CD4-positive, alpha-beta T cell treated with Interleukin-4 for 4 hours (primary cell): ENCODE measurements around the gene HSD17B2.

ENCODE experiments used
- DNase-seq: peaks from one replicate; pipeline ENCODE4 v3.0.0-alpha.2; 2020

Gene HSD17B2

DNA sequence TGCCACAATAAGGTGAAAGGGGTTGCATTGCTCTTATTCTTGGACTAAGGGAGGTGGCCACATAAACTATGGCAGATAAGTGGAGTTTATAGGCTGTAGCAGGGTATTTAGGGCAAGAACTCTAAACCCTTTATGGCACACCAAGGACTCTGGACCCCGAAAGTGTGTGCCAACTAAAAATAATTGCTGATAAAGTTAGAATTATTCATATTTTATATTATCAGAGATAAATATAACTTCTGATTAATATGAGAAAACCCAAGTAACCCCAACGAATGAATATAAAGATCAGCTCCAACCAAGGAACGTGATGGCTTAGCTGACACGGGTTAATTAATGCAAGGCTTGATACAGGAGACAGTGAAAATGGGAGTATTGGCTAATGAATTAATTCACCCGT lies 15.0 kb upstream of the HSD17B2 start:
- DNase-seq: no peak

DNA sequence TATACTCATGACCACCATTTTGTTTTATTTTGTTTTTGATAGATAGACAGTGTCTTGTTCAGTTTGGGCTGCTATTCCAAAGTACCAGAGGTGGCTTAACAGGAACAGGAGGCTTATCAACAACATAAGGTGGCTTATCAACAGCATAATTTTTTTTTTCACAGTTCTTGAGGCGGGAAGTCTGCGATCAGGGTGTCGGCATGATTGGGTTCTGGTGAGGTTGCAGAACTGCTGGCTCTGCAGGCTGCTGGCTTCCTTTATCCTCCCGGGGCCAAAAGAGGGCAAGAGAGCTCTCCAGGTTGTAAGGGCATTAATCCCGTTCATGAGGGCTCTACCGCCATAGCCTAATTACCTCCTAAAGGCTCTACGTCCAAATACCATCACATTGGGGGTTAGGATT lies 11.8 kb upstream of the HSD17B2 start:
- DNase-seq: no peak

DNA sequence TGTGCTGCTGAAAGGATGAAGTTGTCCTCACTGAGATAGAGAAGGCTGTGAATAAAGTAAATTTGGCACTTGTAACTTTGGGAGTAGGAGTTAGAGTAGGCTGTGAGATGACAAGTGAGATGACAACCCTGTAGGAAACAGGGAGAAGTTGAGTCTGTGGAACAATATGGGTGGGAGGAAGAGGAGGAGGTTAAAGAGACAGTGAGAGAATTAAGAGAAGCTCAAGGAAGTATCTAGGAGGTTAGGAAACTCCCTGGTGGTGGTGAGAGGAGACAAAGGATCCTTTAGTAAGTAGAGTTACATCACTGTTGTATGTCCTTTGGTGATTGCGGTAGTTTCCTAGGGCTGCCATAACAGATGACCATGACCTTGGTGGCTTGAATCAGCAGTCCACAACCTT lies 10.7 kb upstream of the HSD17B2 start:
- no peak for DNase-seq

DNA sequence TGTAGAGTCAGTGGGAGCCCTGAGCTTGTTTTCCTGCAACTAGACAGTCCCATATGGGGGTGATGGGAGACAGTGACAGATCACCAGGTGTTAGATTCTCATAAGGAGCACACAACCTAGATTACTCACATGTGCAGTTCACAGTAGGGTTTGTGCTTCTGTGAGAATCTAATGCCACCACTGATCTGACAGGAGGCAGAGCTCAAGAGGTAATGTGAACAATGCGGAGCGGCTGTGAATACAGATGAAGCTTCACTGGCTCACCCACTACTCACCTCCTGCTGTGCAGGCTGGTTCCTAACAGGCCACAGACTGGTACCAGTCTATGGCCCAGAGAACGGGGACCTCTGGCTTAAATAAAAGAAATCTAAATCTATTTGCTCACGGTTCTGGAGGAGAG lies 10.2 kb upstream of the HSD17B2 start:
- no peak for DNase-seq

DNA sequence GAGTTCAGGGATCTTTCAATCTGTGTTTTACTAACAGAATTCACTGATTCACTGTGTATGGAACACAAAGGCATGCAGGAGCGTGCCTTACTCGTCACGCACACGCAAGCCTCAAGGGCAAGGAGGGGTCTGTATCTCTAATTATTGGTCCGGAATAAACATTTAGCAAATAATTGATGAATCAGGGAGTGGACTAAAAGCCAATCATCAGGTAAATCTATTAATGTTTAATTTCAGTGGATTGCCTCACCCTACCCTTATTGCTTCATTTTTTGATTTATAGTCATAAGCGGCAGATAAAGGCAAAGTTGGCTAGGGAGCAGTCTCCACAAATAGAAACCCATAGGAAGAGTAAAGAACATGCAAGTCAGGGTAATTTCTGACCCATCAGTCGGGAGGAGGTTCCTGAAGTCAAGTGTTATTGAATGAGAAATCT lies 7.4 kb upstream of the HSD17B2 start:
- no peak for DNase-seq

DNA sequence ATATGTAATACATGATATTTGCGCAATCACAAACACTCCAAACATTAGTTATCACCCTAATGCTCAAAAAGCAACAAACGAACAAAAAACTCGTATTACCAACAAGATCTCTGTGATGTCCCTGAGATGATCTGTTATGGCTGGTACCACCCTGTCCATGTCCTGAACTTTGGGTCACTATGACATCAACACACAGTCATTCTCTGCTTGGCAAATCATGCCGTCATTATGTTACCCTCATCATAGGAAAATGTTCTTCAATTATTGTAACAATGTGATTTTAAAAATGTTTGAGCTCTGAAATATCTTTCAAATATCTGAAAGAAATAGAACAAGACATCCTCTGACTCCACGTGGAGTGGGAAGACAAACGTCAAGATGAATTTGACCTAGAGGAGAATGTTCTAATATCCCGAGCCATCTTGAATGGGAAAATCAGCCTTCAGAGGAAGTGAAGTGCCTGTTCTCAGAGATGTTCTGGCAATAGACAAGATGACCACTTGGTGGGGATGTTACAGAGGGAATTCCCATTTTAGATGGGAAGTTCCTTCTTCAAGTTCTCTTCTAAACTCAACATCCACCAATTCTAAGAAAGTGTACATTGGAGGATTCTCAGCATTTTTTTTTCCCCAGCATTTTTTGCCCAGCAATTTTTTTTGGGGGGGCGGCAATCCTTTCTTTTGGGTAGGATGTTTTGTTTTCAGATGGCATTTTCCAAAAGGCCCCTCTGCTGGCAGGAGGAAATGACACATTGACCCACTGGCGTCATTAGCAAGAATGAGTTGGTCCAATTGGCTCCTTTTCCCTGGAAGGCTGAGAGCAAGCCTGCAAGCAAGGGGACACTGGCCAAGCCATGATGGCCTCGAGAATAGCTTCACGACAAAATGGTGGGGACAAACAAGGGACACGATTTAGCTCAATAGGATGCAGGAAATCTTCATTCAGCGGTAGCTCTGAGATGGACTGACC lies 3.7 kb upstream of the HSD17B2 start:
- DNase-seq: no peak

DNA sequence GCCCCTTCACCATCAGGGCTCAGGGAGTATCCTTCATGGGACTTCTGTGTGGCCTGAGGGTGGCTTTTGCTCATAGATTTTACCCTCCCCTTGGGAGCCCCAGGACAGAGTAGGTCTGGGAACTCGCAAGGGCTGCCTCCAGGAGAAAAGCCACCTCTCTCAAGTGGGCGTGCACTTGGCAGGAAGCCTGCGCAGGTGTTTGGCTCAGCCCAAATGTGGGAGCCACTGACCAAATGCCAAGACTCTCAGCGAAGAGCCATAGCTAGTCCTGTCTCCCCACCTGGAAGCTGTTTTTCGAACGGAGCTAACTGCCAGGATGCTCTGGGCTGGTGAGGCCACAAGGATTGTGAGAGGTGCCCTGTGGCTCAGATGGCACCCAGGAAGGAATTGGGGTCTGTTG lies 2.0 kb upstream of the HSD17B2 start:
- DNase-seq: no peak

DNA sequence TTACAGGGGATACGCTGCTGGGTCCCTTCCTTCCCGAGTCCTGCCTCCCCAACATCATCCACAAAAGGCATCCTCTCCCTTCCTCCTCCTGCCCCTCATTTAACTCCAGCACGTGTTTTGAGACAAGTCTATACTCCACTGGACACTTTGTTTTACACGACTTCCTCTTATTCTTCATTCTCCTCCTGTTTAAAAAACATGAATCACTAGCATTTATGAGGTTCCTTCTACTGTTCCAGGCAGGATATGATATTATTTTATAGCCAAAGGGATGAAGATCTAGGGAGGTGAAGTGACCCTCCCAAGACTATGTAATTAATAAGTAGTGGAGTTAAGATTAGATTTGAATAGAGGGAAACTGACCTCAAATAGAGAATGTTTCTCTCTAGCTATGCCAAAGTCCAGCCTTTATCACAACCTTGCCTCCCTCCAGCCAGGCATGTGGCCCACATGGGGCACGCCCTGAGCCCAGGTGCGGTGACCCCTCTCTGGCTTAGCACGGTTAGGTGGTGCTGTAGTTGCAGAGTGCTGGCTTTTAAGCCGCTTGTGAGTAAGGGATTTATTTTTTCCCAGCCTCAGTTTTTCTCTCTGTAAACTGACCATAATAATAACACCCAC lies 1.3 kb upstream of the HSD17B2 start:
- no peak for DNase-seq

DNA sequence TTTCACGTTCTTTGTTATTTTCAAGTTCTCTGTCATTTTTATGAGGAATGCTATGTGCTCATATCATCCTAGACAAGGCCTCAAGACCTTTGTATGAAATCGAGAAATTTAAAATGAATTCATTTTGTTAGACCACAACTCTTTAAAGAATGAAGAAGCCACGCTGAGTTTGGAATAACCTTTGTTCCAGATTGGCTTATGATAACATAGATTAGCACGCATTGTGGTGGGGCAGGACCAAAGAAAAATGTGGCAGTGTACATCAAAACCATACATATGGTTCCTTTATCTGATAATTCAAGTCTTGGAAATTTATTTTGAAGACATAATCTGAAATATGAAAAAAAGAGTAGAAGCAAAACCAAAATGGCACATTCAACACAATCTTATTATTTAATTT lies 2.2 kb downstream of the HSD17B2 start:
- DNase-seq: no peak

DNA sequence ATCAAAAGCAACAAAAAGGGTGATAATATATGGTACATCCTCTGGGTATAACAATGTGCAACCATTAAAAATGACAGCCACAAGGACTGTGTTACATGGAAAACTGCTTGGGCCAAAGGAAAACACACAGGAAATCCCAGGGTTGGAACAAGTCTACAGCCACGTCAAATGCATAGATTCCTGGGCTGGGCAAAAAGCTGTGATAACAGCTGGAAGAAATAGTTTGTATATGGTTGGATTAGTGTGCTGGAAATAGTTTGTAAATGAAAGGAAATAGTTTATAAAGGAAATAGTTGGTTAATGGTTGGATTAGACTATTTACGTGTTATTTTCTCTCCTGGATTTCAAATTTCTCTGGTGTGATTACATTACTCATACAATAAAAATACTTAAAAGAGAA lies 2.6 kb downstream of the HSD17B2 start:
- no peak for DNase-seq

DNA sequence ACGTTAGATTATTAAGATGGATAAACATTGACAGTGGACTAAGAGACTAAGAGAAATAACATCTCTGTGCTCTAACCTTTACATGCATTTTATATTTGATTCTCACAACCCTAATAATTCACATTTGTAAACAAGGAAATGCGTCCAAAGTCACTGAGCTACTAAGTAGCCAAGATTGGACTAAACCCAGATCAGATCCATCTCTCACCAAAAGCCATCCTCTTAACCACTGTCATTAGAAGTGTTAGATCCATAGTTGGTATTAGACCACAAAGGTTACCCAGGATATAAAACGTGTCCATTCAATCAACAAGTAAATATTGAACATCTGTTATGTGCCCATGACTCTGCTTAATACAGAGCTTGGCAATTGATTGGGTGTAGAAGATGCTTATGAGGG lies 5.2 kb downstream of the HSD17B2 start:
- no peak for DNase-seq

DNA sequence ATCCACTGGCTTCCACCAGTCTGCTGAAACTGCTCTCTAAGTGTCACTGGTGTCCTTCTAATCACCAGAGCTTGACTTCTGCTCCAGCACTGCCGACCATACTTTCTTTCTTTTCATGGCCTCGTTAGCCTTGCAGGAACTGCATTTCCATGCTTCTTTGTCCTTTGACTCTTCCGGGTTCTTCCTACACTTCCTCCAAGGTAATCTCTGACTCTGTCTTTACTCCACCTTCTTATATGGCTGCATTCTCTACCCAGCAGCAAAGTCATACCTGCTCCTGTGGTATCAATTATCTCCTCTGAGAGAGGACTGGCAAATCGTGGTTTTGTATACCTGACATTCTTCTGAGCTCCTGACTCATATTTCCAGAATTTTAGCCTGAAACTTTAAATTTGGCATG lies 6.5 kb downstream of the HSD17B2 start:
- no peak for DNase-seq

DNA sequence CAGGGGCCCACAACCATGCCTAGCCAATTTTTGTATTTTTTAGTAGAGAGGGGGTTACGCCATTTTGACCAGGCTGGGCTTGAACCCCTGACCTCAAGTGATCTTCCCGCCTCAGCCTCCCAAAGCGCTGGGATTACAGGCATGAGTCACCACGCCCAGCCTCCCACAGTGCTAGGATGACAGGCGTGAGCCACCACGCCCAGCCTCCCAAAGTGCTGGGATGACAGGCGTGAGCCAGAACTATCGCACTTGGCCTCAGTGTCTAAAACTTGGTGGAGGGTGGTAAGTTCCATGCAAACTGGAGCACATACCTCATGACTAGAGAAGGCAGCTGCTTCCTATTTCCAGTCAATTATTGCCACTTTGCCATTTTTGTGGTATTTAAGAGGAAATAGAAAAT lies 7.1 kb downstream of the HSD17B2 start:
- DNase-seq: no peak

DNA sequence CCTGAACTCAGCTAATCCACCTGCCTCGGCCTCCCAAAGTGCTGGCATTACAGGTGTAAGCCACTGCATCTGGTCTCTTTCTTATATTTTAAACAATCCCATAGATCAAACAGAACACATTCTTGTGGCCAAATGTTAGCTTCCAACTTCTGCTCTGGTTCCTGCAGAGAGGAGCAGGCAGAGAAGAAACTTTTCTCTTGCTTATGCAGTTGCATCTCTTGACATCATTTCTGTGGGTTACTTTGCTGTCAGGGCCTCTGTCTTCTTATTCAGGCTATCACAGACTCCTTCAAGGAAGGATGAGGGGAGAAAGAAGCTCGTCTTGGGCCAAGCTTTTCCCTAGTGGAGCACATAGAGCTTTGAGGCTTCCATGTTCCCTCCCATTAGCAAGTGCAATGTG lies 7.8 kb downstream of the HSD17B2 start:
- no peak for DNase-seq

DNA sequence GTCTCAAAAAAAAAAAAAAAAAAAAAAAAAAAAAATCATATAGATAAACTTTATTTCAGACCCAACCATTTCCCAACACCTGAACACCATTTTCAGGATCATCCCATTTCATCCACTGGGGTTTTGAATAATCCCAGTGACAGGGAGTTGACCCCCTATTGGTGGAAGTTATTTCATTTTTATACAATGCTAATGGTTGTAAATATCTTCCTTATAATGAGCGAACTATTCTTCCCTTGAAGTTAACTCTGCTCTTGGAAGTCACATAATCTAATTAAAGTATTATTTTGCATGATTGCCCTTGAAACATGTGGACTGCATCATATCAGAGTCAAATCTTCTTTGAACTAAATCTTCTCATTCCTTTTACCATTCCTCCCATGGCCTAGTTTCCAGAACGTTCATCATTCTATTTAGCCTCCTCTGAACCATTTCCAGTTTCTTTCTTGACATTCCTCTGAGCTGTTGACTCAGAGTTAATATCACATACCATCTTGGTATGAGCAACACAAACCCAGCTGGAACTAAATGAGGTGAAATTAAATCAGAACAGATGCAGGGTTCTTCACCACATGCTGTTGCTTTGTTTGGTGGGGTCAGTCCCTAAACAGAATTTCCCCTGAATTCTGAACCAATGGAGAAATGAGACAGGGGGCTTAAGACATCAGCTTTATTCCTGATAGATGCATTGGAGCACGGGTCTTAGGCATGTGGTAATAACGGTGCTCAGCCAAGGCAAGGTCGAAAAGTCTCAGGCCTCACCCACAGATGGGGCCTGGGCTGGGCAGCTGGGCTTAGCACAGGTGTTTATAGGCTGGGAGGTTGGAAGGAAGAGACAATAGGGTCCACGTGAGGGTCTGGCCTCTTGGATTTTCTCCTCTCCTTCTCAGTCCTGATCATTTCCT lies 8.9 kb downstream of the HSD17B2 start:
- no peak for DNase-seq

DNA sequence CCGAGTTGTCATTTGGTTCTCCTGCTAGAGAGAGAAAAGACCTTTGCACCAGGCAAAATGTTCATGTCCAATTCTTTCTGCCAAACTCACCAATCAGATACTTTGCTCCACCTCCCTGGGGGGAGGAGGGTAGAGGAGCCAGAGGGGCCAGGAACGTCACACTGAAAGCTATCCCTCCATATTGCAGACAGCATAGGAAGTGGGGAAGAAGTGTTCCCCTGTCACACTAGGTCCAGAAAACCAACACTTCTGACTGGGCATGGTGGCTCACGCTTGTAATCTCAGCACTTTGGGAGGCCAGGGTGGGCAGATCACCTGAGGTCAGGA lies 9.5 kb downstream of the HSD17B2 start:
- no peak for DNase-seq

DNA sequence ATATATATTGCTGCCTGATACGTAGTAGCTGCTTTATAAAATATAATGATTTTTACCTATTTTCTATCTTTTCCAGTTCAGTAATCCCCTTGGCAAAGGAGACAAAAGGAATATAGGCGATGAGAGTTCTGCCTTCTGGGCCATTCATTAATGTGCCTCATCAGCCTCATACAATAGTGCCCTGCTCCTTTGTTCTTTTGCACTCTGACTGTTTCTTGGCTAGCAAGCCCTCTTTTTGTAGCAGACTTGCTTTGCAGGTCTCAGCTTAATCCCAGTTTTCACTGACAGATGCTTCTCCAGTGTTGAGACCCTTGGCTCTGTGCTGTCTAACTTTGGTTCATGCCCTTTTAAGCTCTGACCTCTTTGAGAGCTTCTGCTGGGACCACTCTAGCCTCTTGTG lies 10.4 kb downstream of the HSD17B2 start:
- DNase-seq: no peak

DNA sequence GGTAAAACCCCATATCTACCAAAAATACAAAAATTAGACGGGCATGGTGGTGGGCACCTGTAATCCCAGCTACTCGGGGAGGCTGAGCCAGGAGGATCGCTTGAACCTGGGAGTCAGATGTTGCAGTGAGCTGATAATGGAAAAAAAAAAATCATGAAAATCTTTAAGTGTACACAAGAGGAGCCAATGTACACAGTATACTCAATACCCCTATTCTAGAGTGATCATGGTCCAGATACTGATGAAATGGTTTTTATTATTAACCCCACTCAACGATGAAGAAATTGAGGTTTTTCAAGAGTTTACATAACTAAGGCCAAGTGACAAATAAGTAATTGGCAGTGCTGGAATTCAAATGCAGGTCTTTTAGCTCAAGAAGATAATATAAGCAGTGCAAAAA lies 11.5 kb downstream of the HSD17B2 start:
- DNase-seq: no peak

DNA sequence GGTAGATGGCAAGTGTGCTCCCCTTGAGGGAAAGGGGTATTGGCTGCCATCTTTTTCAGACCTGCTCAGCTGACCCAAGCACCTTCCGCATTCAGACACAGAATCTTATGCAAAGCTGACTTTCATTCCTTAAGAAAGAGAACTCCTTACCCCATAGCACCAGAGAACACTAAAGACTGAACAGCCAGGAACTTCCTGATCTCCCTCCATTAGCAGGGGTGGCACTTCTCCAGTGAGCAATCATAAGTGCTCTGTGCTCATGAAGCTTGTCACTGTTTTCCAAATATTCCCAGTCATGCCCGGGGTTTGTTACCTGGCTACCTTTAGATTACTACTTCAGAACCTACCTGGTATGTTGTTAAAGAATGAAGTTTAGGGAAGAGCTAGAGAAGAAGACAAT lies 11.9 kb downstream of the HSD17B2 start:
- no peak for DNase-seq

DNA sequence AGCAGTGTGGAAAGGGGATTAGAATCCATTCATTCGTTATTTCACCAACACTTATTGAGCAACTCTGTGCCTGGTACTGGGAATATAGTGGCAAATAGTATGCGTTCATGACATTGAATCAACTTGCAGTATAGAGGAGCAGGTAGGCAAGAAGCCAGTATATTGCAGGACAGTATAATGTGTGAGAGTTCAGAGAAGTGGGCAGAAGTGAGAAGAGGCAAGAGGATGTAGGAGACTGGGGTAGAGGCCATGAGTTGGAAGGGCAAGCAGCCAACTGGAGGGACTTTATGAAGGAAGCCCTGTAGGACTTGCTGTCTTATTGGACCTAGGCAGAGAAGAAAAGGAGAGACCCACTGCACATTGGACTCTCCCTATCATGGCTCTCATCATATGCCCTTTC lies 12.3 kb downstream of the HSD17B2 start:
- DNase-seq: no peak

DNA sequence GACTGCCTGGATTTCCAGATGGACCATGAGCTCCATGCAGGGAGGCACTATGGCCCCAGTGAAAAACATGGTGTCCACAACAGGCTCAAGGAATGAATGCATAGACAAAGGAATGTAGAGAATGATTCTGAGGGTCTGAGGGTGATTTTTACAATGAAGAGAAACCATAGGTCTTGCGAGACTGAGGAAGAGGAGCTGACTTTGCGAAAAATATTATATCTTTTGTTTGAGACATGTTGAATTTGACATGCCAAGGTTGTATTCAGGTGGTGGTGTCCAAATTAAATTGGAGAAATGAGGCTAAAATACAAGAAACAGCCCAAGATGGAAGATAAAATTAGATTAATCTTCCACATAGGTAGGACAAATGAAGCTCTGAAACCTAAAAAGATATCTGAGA lies 12.7 kb downstream of the HSD17B2 start:
- DNase-seq: no peak

DNA sequence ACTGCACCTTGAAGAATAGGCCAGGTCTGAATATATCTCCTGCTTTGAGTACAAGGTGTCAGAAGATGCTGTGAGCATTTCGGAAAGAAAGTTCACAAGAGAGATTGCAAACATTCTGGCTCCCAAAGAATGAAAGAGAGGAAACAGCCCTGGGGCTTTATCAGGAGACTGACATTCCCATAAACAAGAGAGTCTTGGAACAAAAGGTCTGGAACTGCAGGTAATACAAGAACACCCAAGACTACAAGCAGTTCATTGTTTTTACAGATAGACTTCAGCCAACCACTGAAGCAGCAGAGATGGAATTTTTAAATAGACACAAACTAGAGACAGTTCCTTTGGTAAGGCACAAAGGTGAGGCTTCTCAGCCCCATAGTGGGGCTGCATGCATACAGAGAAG lies 14.4 kb downstream of the HSD17B2 start:
- no peak for DNase-seq

DNA sequence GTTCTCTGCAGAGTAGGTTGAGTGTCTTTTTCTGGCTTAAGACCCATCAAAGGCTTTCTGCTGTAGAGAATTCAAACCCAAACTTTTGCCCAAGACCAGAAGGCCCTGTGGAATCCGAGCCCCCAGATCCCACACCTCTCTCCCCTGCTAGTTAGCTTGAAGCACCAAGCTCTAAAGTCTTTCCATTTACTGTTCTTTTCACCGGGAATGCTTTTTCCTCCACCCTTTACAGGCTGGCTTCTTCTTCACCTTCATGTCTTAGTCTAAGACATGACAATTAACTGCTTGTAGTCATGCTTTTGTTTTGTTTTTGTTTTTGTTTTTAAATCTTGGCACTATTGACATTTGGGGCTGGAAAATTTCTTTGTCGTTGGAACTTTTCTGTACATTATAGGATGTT lies 15.5 kb downstream of the HSD17B2 start:
- DNase-seq: no peak

DNA sequence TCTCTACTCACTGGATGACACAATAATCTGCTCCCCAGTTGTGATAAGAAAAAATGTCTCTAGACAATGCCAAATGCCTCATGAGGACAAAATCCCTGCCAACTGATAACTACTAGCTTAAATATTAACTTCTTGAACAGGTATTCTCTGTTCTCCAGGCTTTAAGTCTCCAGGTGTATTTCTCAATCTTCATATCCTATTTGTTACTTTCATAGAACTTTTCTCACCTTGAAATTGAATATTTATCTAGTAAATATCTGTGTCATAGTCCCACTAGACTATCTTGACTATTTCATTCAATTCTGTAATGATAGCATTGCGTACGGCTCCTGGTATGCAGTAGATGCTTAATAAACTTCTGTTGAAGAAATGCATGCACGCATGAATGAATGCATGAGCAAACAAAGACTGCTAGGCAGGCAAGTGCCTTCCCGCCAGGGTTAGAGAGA lies 15.9 kb downstream of the HSD17B2 start:
- no peak for DNase-seq
